Vagina (tissue), 2 donors: ENCODE measurements around the gene NF2.

ENCODE experiments used
- POLR2AphosphoS5 ChIP-seq, 2 donors: sonication (generic); formaldehyde crosslinking; IDR thresholded peaks; one replicate each; pipeline ENCODE4 v1.9.0; 2017; ENCODE audit warnings: antibody characterized with exemption in 2 of 2, mild to moderate bottlenecking in 2 of 2, low read depth in 1 of 2; ENCODE audit not compliant: insufficient read depth in 1 of 2
- TF ChIP-seq, protein P1 (sequence below), 3 experiments: fragments of 450-650 bp in 2 of 3; fragments of 200-600 bp in 1 of 3; sonication (generic) in 1 of 3; IDR thresholded peaks; one replicate each; pipeline ENCODE4 v1.5.1; 2017 to 2019; ENCODE audit warnings: antibody characterized with exemption in 3 of 3, mild to moderate bottlenecking in 2 of 3, moderate library complexity in 2 of 3

DNA sequence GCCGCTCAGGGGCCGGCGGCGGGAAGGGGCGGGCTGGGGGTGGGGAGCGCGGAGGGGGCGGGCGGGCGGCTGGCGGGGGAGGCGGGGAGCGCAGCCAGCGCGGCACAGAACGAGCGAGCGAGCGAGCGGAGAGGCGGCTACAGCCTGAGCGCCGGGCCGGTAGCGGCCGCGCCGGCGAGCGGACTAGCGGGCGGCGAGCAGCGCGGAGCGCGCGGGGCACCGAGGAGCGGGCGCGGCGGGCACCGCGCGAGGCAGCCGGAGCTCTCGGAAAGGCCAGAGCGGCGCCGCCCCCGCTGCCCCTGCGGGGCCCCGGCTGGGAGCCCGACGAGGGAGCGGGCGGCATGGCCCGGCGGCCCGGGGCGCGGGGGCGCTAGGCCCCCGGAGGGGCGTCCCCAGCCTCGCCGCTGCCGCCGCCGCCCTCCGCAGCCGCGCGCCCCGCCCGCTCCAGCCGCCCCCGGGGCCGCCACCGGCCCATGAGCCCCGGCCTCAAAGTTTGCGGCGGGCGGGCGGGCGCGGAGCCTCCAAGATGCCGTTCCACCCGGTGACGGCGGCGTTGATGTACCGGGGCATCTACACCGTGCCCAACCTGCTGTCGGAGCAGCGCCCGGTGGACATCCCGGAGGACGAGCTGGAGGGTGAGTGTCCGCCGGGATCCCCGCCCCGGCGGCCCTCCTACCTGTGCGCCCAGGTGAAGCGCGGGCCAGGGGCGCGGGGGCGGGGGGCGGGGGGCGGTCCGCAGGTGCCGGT, 116.6 kb downstream of the NF2 start, which contains the start of gene CABP7:
- TF ChIP-seq, protein P1, sequence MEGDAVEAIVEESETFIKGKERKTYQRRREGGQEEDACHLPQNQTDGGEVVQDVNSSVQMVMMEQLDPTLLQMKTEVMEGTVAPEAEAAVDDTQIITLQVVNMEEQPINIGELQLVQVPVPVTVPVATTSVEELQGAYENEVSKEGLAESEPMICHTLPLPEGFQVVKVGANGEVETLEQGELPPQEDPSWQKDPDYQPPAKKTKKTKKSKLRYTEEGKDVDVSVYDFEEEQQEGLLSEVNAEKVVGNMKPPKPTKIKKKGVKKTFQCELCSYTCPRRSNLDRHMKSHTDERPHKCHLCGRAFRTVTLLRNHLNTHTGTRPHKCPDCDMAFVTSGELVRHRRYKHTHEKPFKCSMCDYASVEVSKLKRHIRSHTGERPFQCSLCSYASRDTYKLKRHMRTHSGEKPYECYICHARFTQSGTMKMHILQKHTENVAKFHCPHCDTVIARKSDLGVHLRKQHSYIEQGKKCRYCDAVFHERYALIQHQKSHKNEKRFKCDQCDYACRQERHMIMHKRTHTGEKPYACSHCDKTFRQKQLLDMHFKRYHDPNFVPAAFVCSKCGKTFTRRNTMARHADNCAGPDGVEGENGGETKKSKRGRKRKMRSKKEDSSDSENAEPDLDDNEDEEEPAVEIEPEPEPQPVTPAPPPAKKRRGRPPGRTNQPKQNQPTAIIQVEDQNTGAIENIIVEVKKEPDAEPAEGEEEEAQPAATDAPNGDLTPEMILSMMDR (IDR thresholded peaks at IDR 0.05), result no peak
- no peak for TF ChIP-seq POLR2AphosphoS5 (IDR thresholded peaks at IDR 0.05; ENCODE audit: insufficient read depth in 1 of 2, low read depth in 1 of 2)
